NT2/D1 (cell line): Measurements from ENCODE around the gene STX5.

Source experiments
- SUZ12 ChIP-seq: IDR thresholded peaks from 2 replicates; pipeline ENCODE4 v1.6.1; 2011; ENCODE audit not compliant: insufficient read length, insufficient read depth; ENCODE audit errors: extremely low read depth
- YY1 ChIP-seq: IDR thresholded peaks from 2 replicates; pipeline ENCODE4 v1.6.1; 2011; ENCODE audit not compliant: insufficient read length, insufficient read depth
- ZNF274 ChIP-seq: IDR thresholded peaks from 2 replicates; pipeline ENCODE4 v1.6.1; 2011; ENCODE audit warnings: mild to moderate bottlenecking, low read depth, low read length

DNA sequence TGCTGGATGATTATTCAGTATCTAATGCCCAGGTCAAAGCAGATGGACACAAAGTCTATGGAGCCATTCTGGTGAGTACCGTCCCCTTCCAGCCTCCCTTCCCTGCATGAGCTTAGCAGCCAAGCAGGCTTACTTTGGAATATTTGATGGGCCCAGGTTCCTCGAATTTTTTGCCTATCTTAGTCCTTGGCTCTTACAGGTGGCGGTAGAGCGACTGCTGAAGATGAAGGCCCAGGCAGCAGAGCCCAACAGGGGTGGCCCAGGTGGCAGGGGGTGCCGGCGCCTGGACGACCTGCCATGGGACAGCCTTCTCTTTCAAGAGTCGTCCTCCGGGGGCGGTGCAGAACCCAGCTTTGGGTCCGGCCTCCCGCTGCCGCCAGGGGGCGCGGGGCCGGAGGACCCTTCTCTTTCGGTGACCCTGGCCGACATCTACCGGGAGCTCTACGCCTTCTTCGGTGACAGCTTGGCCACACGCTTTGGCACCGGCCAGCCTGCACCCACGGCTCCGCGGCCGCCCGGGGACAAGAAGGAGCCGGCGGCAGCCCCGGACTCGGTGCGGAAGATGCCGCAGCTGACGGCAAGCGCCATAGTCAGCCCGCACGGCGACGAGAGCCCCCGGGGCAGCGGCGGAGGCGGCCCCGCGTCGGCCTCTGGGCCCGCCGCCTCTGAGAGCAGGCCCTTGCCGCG is 45.4 kb downstream of the STX5 start:
- TF ChIP-seq ZNF274 (no peak), YY1 (no peak), SUZ12 (no peak)
